Thyroid gland (tissue), 4 donors: ENCODE data around the gene TALDO1. TPM values are rescaled to one million over a fixed set of nuclear protein-coding genes. Genes with fewer than 3 reads are reported as not detected.

Source experiments
- DNase-seq, 2 donors: peaks; one replicate each; pipeline ENCODE4 v3.0.0-alpha.2; 2019
- H3K27ac ChIP-seq, 3 donors: fragments of 200-600 bp; sonication (generic); 1 replicate in 2 of 3; 2 replicates in 1 of 3; pipeline ENCODE4 v1.5.1; 2016 to 2019; ENCODE audit warnings: mild to moderate bottlenecking in 1 of 3, moderate library complexity in 1 of 3
- H3K27me3 ChIP-seq: fragments of 200-600 bp; sonication (generic); one replicate; pipeline ENCODE4 v1.5.1; 2019
- H3K36me3 ChIP-seq, 2 donors: fragments of 200-600 bp; sonication (generic); one replicate each; pipeline ENCODE4 v1.5.1; 2016 to 2019
- H3K4me1 ChIP-seq, 2 donors: fragments of 200-600 bp; sonication (generic); one replicate each; pipeline ENCODE4 v1.5.1; 2017 to 2019
- H3K4me3 ChIP-seq, 3 donors: fragments of 200-600 bp; sonication (generic); replicated peaks in 1 of 3; 1 replicate in 2 of 3; 2 replicates in 1 of 3; pipeline ENCODE4 v1.5.1; 2016; ENCODE audit warnings: mild to moderate bottlenecking in 1 of 3
- H3K9me3 ChIP-seq: fragments of 200-600 bp; sonication (generic); one replicate; pipeline ENCODE4 v1.5.1; 2017
- CTCF ChIP-seq, 6 experiments: fragments of 200-600 bp in 3 of 6; fragments of 450-650 bp in 3 of 6; sonication (generic) in 3 of 6; IDR thresholded peaks; one replicate each; pipeline ENCODE4 v1.5.1; 2016 to 2019; ENCODE audit warnings: antibody characterized with exemption in 6 of 6, mild to moderate bottlenecking in 2 of 6, inconsistent platforms in 1 of 6, moderate library complexity in 1 of 6
- POLR2A ChIP-seq, 2 donors: fragments of 450-650 bp; IDR thresholded peaks; one replicate each; pipeline ENCODE4 v1.6.1; 2017; ENCODE audit warnings: antibody characterized with exemption in 2 of 2, mild to moderate bottlenecking in 2 of 2, moderate library complexity in 1 of 2
- WGBS, 2 donors: methylation state at CpG; one replicate each; pipeline ENCODE4 v1.1.5; 2017; 5-methylcytosine and 5-hydroxymethylcytosine counted together
- intact Hi-C: fragments of 100-400 bp; cut with DNase I; formaldehyde crosslinking; loops from one replicate; pipeline ENCODE4 v1.15.1; 2023
- total RNA-seq, 4 donors: library from RNA; depleted of rRNA; stranded (reverse); fragments of >200 nt; gene quantifications; one replicate each; pipeline ENCODE4 v1.2.3, GENCODE V29; 2016

The TALDO1 gene
- total RNA-seq, 4 donors from 2014 or later = 300 to 965 (median 558) TPM

DNA sequence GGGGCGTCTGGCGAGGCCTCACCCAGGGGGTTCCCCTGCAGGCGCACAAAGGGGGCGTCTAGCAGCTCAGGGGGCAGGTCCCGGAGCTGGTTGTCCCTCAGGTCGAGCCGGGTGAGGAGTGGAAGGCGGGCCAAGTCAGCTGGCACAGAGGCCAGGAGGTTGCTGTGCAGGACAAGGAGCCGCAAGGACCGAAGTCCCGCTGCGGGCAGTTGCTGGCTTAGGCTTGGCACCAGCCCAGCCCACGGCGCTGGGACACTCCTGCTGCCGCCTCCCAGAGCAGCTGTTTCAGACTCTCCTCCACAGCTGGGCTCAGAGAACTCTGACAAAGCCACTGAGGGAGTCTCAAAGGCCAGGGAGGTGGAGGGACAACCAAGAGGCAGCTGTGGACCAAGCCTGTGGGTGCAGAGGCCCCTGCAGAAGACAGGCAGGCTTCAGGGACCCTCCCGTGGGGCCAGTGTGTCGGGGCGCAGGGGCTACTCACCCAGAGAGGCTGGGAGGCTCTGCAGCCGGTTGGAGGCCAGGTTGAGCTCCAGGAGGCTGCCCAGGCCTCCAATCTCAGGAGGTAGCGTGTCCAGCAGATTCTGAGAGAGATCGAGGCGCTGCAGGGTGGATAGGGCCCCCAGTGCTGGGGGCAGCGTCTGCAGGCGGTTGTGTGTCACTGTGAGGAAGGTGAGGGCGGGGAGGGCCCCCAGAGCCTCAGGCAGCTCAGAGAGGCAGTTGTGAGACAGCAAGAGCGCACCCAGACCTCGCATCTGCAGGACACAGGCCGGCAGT, 55.6 kb downstream of the TALDO1 start:
- Histone ChIP-seq H3K27ac (no peak overlapping the region), H3K27me3 (no peaks in the 10 kb centered on the region), H3K4me1 (peaks cover 18 to 21% of the 10 kb centered on the region in 2 donors), H3K36me3 (no peaks in the 10 kb centered on the region), H3K9me3 (no peaks in the 10 kb centered on the region), H3K4me3 (no peak overlapping the region)
- TF ChIP-seq POLR2A (IDR thresholded peaks at IDR 0.05) (no peak), CTCF (IDR thresholded peaks at IDR 0.05) (no peak)
- no peak for DNase-seq
- 92 to 95% methylated on average over 10 to 18 of the region's 28 CpGs for WGBS, 2 donors
- intact Hi-C loops = no loop called here

DNA sequence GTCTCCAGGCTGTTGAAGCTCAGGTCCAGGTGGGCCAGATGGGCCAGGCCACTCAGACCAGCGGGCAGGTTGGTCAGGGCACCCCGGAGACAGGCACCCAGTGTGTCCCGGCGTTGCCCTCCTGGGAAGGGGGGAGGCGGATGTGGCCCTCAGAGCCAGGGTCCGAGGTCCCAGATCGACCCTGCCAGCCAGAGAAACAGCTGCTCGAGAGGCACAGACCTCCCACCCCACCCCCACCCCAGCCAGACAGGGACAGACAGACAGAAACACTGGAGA, 56.1 kb downstream of the TALDO1 start:
- H3K27ac ChIP-seq = no peak overlapping the region
- H3K4me1 ChIP-seq = peaks cover 18 to 22% of the 10 kb centered on the region in 2 donors
- DNase-seq = no peak
- WGBS, 2 donors = 87% methylated on average over 6 of the region's 8 CpGs; no CpG with 5 or more reads in 1 of the 2 donors
- no peak for TF ChIP-seq CTCF (IDR thresholded peaks at IDR 0.05)
- TF ChIP-seq POLR2A (IDR thresholded peaks at IDR 0.05) = no peak
- intact Hi-C loops = no loop called here
- H3K27me3 ChIP-seq = no peaks in the 10 kb centered on the region
- H3K4me3 ChIP-seq = no peak overlapping the region
- no peaks in the 10 kb centered on the region for H3K9me3 ChIP-seq
- no peaks in the 10 kb centered on the region for H3K36me3 ChIP-seq

DNA sequence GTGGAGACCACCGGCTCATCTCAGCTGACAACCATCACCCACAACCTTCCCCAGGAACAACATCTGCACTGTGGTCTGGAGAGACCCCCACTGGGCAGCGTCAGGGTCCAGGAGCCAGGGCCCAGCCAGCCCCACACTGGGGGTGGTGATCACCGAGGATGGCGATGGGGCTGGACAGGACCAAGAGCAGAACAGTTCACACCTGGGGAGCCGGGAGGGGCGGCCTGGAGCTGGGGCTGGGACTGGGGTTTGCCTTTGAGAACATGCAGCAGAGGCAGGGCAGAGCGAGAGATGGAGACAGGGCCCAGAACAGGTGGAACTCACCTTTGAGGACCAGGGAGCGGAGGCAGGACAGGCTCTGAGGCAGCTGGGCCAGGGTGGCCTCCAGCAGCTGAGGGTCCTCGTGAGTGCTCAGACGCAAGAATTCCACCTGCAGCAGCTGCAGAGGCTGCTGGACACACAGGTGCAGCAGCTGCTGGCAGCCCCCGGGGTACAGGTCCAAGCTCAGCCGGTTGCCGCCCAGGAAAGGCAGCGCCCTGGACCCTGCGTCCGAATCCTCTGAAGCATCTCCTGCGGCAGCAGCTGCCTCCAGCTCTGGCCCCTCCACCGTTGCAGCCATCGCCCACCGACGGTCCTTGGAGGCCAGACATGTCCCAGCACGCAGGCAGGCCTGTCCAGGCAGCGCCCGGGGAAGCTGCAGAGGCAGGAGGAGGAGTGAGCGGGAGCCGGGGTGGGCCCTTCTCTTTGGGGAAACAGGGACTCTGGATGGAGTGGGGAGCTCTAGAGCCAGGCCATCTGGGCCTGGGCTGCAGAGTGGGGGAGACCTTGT, 56.7 kb downstream of the TALDO1 start:
- Histone ChIP-seq H3K36me3 (no peaks in the 10 kb centered on the region), H3K9me3 (no peaks in the 10 kb centered on the region), H3K4me3 (peak overlapping the region in 2 of 3 donors; percentile 11 to 62), H3K27ac (peak overlapping the region in 1 of 3 donors; percentile 85), H3K4me1 (peaks cover 20 to 23% of the 10 kb centered on the region in 2 donors), H3K27me3 (no peaks in the 10 kb centered on the region)
- TF ChIP-seq POLR2A (IDR thresholded peaks at IDR 0.05) = no peak
- TF ChIP-seq CTCF (IDR thresholded peaks at IDR 0.05) = no peak
- DNase-seq = no peak
- intact Hi-C loops = no loop called here
- WGBS, 2 donors = 46 to 73% methylated on average over 12 to 25 of the region's 26 CpGs

DNA sequence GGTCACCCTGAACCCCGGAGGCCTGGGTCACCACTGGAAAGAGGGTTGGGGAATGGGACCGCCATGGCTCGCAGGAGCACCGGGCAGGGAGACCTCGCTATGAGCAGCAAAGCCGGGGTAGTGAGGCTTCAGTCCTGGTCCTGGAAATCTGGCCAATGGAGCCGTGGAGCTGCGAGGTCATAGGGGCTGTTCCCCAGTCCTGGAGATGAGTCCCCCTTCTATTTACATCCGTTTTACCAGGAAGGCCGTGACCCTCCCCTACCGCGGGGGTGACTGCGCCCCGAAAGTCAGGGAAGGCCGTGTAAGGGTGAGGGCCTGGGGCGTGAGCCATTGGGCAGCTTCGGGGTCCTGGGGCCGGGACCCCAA, 57.3 kb downstream of the TALDO1 start:
- no peaks in the 10 kb centered on the region for H3K36me3 ChIP-seq
- DNase-seq = no peak
- no peaks in the 10 kb centered on the region for H3K27me3 ChIP-seq
- H3K4me3 ChIP-seq = peak overlapping the region; percentile 11 to 62 (median 23)
- no peaks in the 10 kb centered on the region for H3K9me3 ChIP-seq
- peak overlapping the region in 2 of 3 donors; percentile 85 to 87 for H3K27ac ChIP-seq
- intact Hi-C loops = no loop called here
- TF ChIP-seq POLR2A (IDR thresholded peaks at IDR 0.05) (no peak), CTCF (IDR thresholded peaks at IDR 0.05) (no peak)
- 0 to 9% methylated on average over 4 to 18 of the region's 18 CpGs for WGBS, 2 donors
- peaks cover 20 to 23% of the 10 kb centered on the region in 2 donors for H3K4me1 ChIP-seq
